ENCODE data around the gene TPCN1.
"Not testable (repeated sequence)": the region's sequence is repeated elsewhere in the genome, so short reads cannot be mapped to it uniquely, and the experiment has no call there.

TPCN1 gene

GRCh38 chr12:113194971-113195391 lies 26.3 kb upstream of the TPCN1 start:
- in situ Hi-C loops (cut with MboI; ENCODE audit: low sequenced_read_pairs): loop anchor here (25.0 kb wide), 2 partner anchors 217 to 717 kb away; partner anchors contain the start of genes SDS and SDSL

- in situ Hi-C loops (cut with MboI; ENCODE audit: low sequenced_read_pairs): loop anchor here (25.0 kb wide), 2 partner anchors 217 to 717 kb away; partner anchors contain the start of genes SDS and SDSL
Measured at GRCh38 chr12:113195598-113195997, 25.7 kb upstream of the TPCN1 start.

GRCh38 chr12:113196582-113196981 lies 24.7 kb upstream of the TPCN1 start:
- in situ Hi-C loops (cut with MboI; ENCODE audit: low sequenced_read_pairs): loop anchor here (25.0 kb wide), 2 partner anchors 216 to 716 kb away; partner anchors contain the start of genes SDS and SDSL

GRCh38 chr12:113196990-113197389 lies 24.3 kb upstream of the TPCN1 start:
- in situ Hi-C loops (cut with MboI; ENCODE audit: low sequenced_read_pairs): loop anchor here (25.0 kb wide), 2 partner anchors 215 to 715 kb away; partner anchors contain the start of genes SDS and SDSL

- in situ Hi-C loops (cut with MboI; ENCODE audit: low sequenced_read_pairs): loop anchor here (25.0 kb wide), 2 partner anchors 215 to 715 kb away; partner anchors contain the start of genes SDS and SDSL
Measured at GRCh38 chr12:113197518-113198077, 23.7 kb upstream of the TPCN1 start.

GRCh38 chr12:113198296-113198695 lies 23.0 kb upstream of the TPCN1 start:
- in situ Hi-C loops (cut with MboI; ENCODE audit: low sequenced_read_pairs): loop anchor here (25.0 kb wide), 2 partner anchors 214 to 714 kb away; partner anchors contain the start of genes SDS and SDSL

- in situ Hi-C loops (cut with MboI; ENCODE audit: low sequenced_read_pairs): no loop called here
Measured at GRCh38 chr12:113200021-113200797, 21.1 kb upstream of the TPCN1 start.

GRCh38 chr12:113201187-113202177 lies 19.8 kb upstream of the TPCN1 start:
- in situ Hi-C loops (cut with MboI; ENCODE audit: low sequenced_read_pairs): no loop called here

- in situ Hi-C loops (cut with MboI; ENCODE audit: low sequenced_read_pairs): no loop called here
Measured at GRCh38 chr12:113202300-113203075, 18.8 kb upstream of the TPCN1 start.

GRCh38 chr12:113203852-113204760 lies 17.2 kb upstream of the TPCN1 start:
- in situ Hi-C loops (cut with MboI; ENCODE audit: low sequenced_read_pairs): no loop called here

GRCh38 chr12:113204804-113205203 lies 16.5 kb upstream of the TPCN1 start:
- in situ Hi-C loops (cut with MboI; ENCODE audit: low sequenced_read_pairs): no loop called here

GRCh38 chr12:113206802-113207201 lies 14.5 kb upstream of the TPCN1 start:
- in situ Hi-C loops (cut with MboI; ENCODE audit: low sequenced_read_pairs): not testable (repeated sequence)

- in situ Hi-C loops (cut with MboI; ENCODE audit: low sequenced_read_pairs): no loop called here
Measured at GRCh38 chr12:113207613-113208040, 13.6 kb upstream of the TPCN1 start.

GRCh38 chr12:113208041-113208934 lies 13.0 kb upstream of the TPCN1 start:
- in situ Hi-C loops (cut with MboI; ENCODE audit: low sequenced_read_pairs): no loop called here

GRCh38 chr12:113211160-113211559 lies 10.1 kb upstream of the TPCN1 start:
- in situ Hi-C loops (cut with MboI; ENCODE audit: low sequenced_read_pairs): no loop called here

- in situ Hi-C loops (cut with MboI; ENCODE audit: low sequenced_read_pairs): no loop called here
Measured at GRCh38 chr12:113214895-113215400, 6.3 kb upstream of the TPCN1 start.

GRCh38 chr12:113216027-113216426 lies 5.2 kb upstream of the TPCN1 start:
- in situ Hi-C loops (cut with MboI; ENCODE audit: low sequenced_read_pairs): no loop called here
